Natural killer cell (primary cell): Measurements from ENCODE around the gene CCDC136. TPM values are rescaled to one million over a fixed set of nuclear protein-coding genes. Genes with fewer than 3 reads are reported as not detected.

Experiments used
- ATAC-seq, 3 donors: fragments of 150-1000 bp in 2 of 3; fragments of 200-7000 bp in 1 of 3; cut with Tn5 transposase; 1 replicate in 1 of 3; 2 replicates in 2 of 3; pipeline ENCODE4 v1.10.0; 2021; ENCODE audit warnings: mild to moderate bottlenecking in 2 of 3, moderate library complexity in 2 of 3
- DNase-seq, 2 donors: peaks; one replicate each; pipeline versions ENCODE4 v3.0.0 to v3.0.0-alpha.2; 2013 to 2021; ENCODE audit warnings: mixed read lengths in 1 of 2
- H3K27ac ChIP-seq: one replicate; pipeline ENCODE4 v1.5.1; 2013; ENCODE audit warnings: mild to moderate bottlenecking, low read length
- H3K27me3 ChIP-seq: one replicate; pipeline ENCODE4 v1.6.1; 2013; ENCODE audit warnings: low read length; ENCODE audit not compliant: control insufficient read depth, insufficient read depth
- H3K36me3 ChIP-seq: one replicate; pipeline ENCODE4 v1.6.1; 2013; ENCODE audit warnings: low read length; ENCODE audit not compliant: control insufficient read depth, insufficient read depth
- H3K4me1 ChIP-seq: one replicate; pipeline ENCODE4 v1.6.1; 2013; ENCODE audit warnings: low read length; ENCODE audit not compliant: control insufficient read depth, insufficient read depth
- H3K4me3 ChIP-seq: one replicate; pipeline ENCODE4 v1.5.1; 2013; ENCODE audit warnings: low read length
- H3K9me3 ChIP-seq: one replicate; pipeline ENCODE4 v1.6.1; 2013; ENCODE audit warnings: low read length; ENCODE audit not compliant: control insufficient read depth, insufficient read depth
- H3K27ac Mint-ChIP-seq, 2 donors: one replicate each; pipeline ENCODE4 v1.8.0; 2022; ENCODE audit warnings: mild to moderate bottlenecking in 2 of 2, mixed read lengths in 2 of 2, moderate library complexity in 1 of 2
- H3K27me3 Mint-ChIP-seq, 2 donors: one replicate each; pipeline ENCODE4 v1.8.0; 2022; ENCODE audit warnings: low read depth in 2 of 2, mixed read lengths in 2 of 2
- H3K36me3 Mint-ChIP-seq: one replicate; pipeline ENCODE4 v1.8.0; 2022; ENCODE audit warnings: mixed read lengths
- H3K4me1 Mint-ChIP-seq, 2 donors: one replicate each; pipeline ENCODE4 v1.8.0; 2022; ENCODE audit warnings: mixed read lengths in 2 of 2
- H3K4me3 Mint-ChIP-seq: one replicate; pipeline ENCODE4 v1.8.0; 2022; ENCODE audit warnings: mild to moderate bottlenecking, moderate library complexity, mixed read lengths
- H3K9me3 Mint-ChIP-seq, 2 donors: one replicate each; pipeline ENCODE4 v1.8.0; 2022; ENCODE audit warnings: mixed read lengths in 2 of 2
- WGBS: methylation state at CpG from one replicate; pipeline ENCODE4 v1.1.7; 2013; ENCODE audit warnings: missing lambda C conversion rate; ENCODE audit not compliant: insufficient coverage; 5-methylcytosine and 5-hydroxymethylcytosine counted together
- intact Hi-C: fragments of 100-400 bp; cut with micrococcal nuclease; formaldehyde crosslinking; loops from one replicate; pipeline ENCODE4 v1.14.2; 2022
- total RNA-seq, 4 donors: library from RNA; stranded (reverse); fragments of 120-200 nt in 1 of 4; gene quantifications; one replicate each; pipeline versions ENCODE4 v1.2.3 to v1.2.4, GENCODE V29; 2013 to 2022
- TF ChIP-seq, protein P1 (sequence below): fragments of 200-600 bp; IDR thresholded peaks from one replicate; pipeline ENCODE4 v1.8.0; 2022; ENCODE audit warnings: antibody characterized with exemption

The CCDC136 gene
- total RNA-seq, 3 donors from 2014 or later (not counting 1 experiment from before 2014, with no cell fraction given) = 10.9 to 17.5 (median 13.2) TPM

DNA sequence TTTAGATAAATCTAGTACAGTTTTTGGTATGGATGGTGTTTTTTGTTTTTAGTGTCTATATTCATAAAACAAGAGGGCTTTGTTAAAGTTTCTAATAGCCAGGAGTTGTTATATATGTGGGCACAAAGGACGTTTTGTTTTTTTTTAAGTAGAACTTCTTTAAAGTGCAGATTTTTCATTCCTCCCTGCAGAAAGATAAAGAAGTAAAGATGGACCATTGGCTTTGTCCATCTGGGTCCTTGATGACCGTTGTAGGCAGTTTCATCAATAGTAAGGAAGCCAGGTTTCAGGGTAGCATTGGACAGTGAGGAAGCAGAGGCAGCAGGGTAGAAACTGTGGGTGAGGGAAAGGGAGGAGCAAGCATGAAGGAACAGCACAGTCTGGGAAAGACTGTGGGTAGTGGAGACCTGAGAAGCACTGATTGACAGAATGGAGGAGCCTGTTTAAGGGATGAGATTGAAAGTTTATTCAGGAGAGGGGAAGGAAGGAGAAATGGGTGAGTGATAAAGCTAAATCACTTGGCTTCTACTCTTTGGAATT is 47.3 kb upstream of the CCDC136 start:
- TF ChIP-seq, protein P1, sequence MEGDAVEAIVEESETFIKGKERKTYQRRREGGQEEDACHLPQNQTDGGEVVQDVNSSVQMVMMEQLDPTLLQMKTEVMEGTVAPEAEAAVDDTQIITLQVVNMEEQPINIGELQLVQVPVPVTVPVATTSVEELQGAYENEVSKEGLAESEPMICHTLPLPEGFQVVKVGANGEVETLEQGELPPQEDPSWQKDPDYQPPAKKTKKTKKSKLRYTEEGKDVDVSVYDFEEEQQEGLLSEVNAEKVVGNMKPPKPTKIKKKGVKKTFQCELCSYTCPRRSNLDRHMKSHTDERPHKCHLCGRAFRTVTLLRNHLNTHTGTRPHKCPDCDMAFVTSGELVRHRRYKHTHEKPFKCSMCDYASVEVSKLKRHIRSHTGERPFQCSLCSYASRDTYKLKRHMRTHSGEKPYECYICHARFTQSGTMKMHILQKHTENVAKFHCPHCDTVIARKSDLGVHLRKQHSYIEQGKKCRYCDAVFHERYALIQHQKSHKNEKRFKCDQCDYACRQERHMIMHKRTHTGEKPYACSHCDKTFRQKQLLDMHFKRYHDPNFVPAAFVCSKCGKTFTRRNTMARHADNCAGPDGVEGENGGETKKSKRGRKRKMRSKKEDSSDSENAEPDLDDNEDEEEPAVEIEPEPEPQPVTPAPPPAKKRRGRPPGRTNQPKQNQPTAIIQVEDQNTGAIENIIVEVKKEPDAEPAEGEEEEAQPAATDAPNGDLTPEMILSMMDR = no peak
- no peaks in the 10 kb centered on the region for H3K36me3 Mint-ChIP-seq
- Histone ChIP-seq H3K27ac (no peak overlapping the region), H3K4me1 (peaks cover 8% of the 10 kb centered on the region), H3K27me3 (no peaks in the 10 kb centered on the region), H3K4me3 (no peak overlapping the region), H3K9me3 (no peaks in the 10 kb centered on the region), H3K36me3 (peaks cover 15% of the 10 kb centered on the region)
- H3K9me3 Mint-ChIP-seq = no peaks in the 10 kb centered on the region
- no peak overlapping the region for H3K4me3 Mint-ChIP-seq
- intact Hi-C loops = no loop called here
- WGBS = 78% methylated on average over 2 of the region's 2 CpGs
- peaks cover 43 to 48% of the 10 kb centered on the region in 2 donors for H3K4me1 Mint-ChIP-seq
- H3K27ac Mint-ChIP-seq = peak overlapping the region in 1 of 2 donors; percentile 42
- ATAC-seq (no peak), DNase-seq (no peak)
- no peaks in the 10 kb centered on the region for H3K27me3 Mint-ChIP-seq

DNA sequence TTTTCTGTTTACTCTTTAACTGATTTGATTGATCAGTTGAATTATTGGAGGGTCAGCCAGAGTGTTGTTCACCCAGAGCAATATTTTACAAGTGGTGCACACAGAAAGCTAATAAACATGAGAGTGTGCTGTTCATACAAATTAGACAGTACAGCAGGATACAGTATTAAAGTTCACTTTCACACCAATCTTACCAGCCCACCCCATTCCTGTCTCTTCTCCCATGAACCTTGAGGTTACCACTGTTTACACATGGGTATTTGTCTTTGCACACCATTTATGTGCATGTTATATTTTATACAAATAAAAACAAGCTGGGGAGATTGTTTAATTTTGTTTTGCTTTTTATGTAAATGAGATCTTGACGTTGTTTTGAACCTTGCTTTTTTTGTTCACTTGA is 46.1 kb upstream of the CCDC136 start:
- no peak for ATAC-seq
- Mint-ChIP-seq H3K9me3 (no peaks in the 10 kb centered on the region), H3K27me3 (no peaks in the 10 kb centered on the region), H3K36me3 (no peaks in the 10 kb centered on the region), H3K4me3 (no peak overlapping the region), H3K27ac (no peak overlapping the region), H3K4me1 (peaks cover 33 to 36% of the 10 kb centered on the region in 2 donors)
- peaks cover 21% of the 10 kb centered on the region for H3K36me3 ChIP-seq
- H3K27ac ChIP-seq = no peak overlapping the region
- H3K27me3 ChIP-seq = no peaks in the 10 kb centered on the region
- no peak for DNase-seq
- TF ChIP-seq, protein P1 = no peak
- H3K4me1 ChIP-seq = peaks cover 4% of the 10 kb centered on the region
- 80% methylated on average over 1 of the region's 1 CpG for WGBS
- no peaks in the 10 kb centered on the region for H3K9me3 ChIP-seq
- H3K4me3 ChIP-seq = no peak overlapping the region
- intact Hi-C loops = no loop called here

DNA sequence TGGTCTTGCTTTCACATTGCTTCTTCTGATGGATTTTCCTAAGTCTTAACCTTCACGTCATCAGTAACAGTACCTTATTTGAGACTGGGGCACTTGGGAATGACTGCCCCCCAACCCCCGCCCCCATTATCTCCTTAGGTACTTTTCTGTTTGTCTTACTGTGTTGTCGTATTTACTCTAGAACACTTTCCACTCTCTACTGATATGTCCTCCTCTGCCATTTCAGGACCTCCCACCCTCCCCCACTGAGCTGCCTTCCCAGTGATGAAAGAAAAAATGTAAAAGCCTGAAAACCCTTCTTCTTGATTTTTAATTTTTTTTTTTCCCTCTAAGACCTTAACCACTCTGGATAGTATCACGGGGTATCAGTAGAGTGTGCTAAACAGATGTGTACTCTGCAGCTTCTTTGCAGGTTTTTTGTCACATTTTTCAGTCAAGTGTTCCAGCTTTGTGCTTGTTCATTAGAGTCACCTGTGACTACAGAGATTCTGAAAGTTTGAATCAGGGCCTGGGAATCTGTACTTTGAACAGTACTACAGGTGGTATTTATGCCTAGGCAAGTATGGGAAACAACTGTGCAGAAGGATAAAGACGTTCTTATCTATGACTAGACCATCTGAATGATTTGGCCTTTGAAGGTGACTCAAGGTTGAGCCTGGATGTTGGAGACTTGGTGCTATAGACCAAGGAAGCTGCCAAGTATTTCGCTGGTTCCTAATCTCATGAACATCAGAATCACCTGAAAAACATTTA is 44.3 kb upstream of the CCDC136 start:
- DNase-seq = no peak
- H3K4me1 Mint-ChIP-seq = peaks cover 20 to 26% of the 10 kb centered on the region in 2 donors
- Histone ChIP-seq H3K27me3 (no peaks in the 10 kb centered on the region), H3K4me1 (no peaks in the 10 kb centered on the region), H3K9me3 (no peaks in the 10 kb centered on the region), H3K27ac (no peak overlapping the region), H3K36me3 (peaks cover 31% of the 10 kb centered on the region), H3K4me3 (no peak overlapping the region)
- H3K27me3 Mint-ChIP-seq = no peaks in the 10 kb centered on the region
- no peak overlapping the region for H3K4me3 Mint-ChIP-seq
- no peaks in the 10 kb centered on the region for H3K9me3 Mint-ChIP-seq
- ATAC-seq = no peak
- no peak overlapping the region for H3K27ac Mint-ChIP-seq
- WGBS = 96% methylated on average over 6 of the region's 6 CpGs
- TF ChIP-seq, protein P1 = no peak
- H3K36me3 Mint-ChIP-seq = no peaks in the 10 kb centered on the region
- intact Hi-C loops = no loop called here
